ENCODE data around the gene MROH2A.

GRCh38 chr2:233853883-233854240 lies 75.7 kb downstream of the MROH2A start:
- no peak for TF ChIP-seq EP300 (IDR thresholded peaks at IDR 0.05)
- TF ChIP-seq POLR2AphosphoS5 (IDR thresholded peaks at IDR 0.05): no peak

All from stomach (tissue), 4 donors.